ENCODE results near the gene PKD1L1. TPM values are rescaled to one million over a fixed set of nuclear protein-coding genes. Genes with fewer than 3 reads are reported as not detected.

Gene PKD1L1
- total and polyA plus RNA-seq, 4 donors = 0.52 to 1.2 TPM; not detected in 2

DNA sequence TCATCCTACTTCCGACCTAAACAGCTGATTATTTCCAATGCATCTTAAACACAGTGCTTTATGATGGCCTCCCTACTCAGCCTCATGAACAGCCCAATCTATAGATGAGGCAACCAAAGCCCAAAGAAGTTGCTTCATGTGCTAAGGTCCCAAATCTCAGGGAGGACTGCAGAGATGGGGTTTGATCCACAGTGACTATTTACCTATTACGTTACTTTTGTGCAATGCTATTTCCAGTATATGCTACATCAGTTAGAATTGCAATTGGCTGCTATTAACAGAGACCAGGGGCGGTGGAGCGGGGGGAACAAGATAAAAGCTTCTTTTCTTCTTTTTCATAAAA is 213.3 kb downstream of the PKD1L1 start:
- no peak for DNase-seq
- no peaks in the 10 kb centered on the region for H3K4me1 ChIP-seq (ENCODE audit: control insufficient read depth in 1 of 2, insufficient read depth in 2 of 2, low read length in 2 of 2)
- no peak overlapping the region for H3K27ac ChIP-seq (ENCODE audit: low read depth in 1 of 2, low read length in 2 of 2)
- H3K27me3 ChIP-seq (ENCODE audit: control insufficient read depth in 1 of 2, insufficient read depth in 2 of 2, low read length in 1 of 2) = no peaks in the 10 kb centered on the region
- no peaks in the 10 kb centered on the region for H3K9me3 ChIP-seq (ENCODE audit: control insufficient read depth, low read length)
- no peak for ATAC-seq (ENCODE audit: low FRiP score)
- H3K36me3 ChIP-seq (ENCODE audit: control insufficient read depth in 1 of 2, insufficient read depth in 2 of 2, low read length in 1 of 2) = no peaks in the 10 kb centered on the region
- WGBS, 2 donors = 95% methylated on average over 4 of the region's 4 CpGs
- intact Hi-C loops (cut with DNase I) = no loop called here
- no peak overlapping the region for H3K4me3 ChIP-seq (ENCODE audit: low read length in 2 of 2)

DNA sequence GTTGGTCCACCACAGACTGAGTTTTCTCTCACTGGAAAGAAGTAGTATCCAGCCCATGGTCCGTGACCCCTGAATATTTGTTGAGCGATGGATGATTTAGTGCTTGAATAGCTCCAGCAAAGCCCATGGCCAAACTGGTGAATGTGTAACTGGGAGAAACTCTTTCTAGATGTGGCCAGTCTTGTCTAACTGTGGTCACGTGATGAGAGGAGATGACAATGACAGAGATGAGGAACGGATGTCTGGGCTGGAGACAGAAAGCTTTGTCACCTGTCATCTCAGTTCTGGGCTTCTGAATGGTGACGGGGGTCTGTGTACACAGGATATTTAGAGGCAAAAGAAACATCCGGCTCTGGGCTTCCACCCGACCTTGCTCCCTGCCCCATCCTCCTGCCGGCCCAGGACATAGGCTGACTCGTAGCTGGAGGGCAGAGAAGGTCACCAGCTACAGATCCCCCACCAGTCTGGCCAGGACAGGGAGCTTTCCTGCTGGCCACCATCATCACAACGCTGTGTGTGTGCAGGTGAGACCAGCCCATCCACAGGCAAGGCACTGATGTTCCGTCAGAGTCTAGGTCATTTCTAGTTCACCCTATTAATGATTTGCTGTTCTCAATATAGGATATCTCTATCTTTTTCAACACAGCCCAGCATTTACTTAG is 213.8 kb downstream of the PKD1L1 start:
- intact Hi-C loops (cut with DNase I) = no loop called here
- Histone ChIP-seq H3K36me3 (ENCODE audit: control insufficient read depth in 1 of 2, insufficient read depth in 2 of 2, low read length in 1 of 2) (no peaks in the 10 kb centered on the region), H3K4me1 (ENCODE audit: control insufficient read depth in 1 of 2, insufficient read depth in 2 of 2, low read length in 2 of 2) (no peaks in the 10 kb centered on the region), H3K4me3 (ENCODE audit: low read length in 2 of 2) (no peak overlapping the region), H3K27ac (ENCODE audit: low read depth in 1 of 2, low read length in 2 of 2) (no peak overlapping the region), H3K9me3 (ENCODE audit: control insufficient read depth, low read length) (no peaks in the 10 kb centered on the region), H3K27me3 (ENCODE audit: control insufficient read depth in 1 of 2, insufficient read depth in 2 of 2, low read length in 1 of 2) (no peaks in the 10 kb centered on the region)
- ATAC-seq (ENCODE audit: low FRiP score) (no peak), DNase-seq (no peak)
- 88 to 93% methylated on average over 11 of the region's 11 CpGs for WGBS, 2 donors

DNA sequence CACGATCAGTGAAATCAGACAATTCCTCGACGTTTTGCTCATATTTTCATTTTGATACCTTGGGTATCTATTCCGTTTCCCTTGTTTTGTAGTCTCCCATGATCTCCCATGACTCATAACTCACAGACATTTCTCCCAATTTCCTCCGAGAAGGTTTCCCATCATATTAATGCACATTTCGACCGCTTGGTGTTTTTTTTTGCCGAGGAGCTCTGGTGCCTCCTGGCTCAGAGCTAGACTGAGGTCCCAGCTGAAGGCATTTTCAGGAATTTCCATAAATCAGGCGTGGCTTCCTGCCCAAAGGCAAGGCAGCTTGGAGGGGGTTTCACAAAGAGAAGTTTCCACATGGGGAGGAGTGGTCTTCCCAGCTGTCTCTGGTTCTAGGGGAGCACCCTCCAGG is 218.1 kb downstream of the PKD1L1 start:
- no peaks in the 10 kb centered on the region for H3K4me1 ChIP-seq (ENCODE audit: control insufficient read depth in 1 of 2, insufficient read depth in 2 of 2, low read length in 2 of 2)
- DNase-seq = no peak
- H3K27me3 ChIP-seq (ENCODE audit: control insufficient read depth in 1 of 2, insufficient read depth in 2 of 2, low read length in 1 of 2) = no peaks in the 10 kb centered on the region
- 42 to 49% methylated on average over 9 of the region's 9 CpGs for WGBS, 2 donors
- H3K9me3 ChIP-seq (ENCODE audit: control insufficient read depth, low read length) = no peaks in the 10 kb centered on the region
- no peak for ATAC-seq (ENCODE audit: low FRiP score)
- intact Hi-C loops (cut with DNase I) = no loop called here
- H3K36me3 ChIP-seq (ENCODE audit: control insufficient read depth in 1 of 2, insufficient read depth in 2 of 2, low read length in 1 of 2) = no peaks in the 10 kb centered on the region
- H3K4me3 ChIP-seq (ENCODE audit: low read length in 2 of 2) = no peak overlapping the region
- H3K27ac ChIP-seq (ENCODE audit: low read depth in 1 of 2, low read length in 2 of 2) = no peak overlapping the region

DNA sequence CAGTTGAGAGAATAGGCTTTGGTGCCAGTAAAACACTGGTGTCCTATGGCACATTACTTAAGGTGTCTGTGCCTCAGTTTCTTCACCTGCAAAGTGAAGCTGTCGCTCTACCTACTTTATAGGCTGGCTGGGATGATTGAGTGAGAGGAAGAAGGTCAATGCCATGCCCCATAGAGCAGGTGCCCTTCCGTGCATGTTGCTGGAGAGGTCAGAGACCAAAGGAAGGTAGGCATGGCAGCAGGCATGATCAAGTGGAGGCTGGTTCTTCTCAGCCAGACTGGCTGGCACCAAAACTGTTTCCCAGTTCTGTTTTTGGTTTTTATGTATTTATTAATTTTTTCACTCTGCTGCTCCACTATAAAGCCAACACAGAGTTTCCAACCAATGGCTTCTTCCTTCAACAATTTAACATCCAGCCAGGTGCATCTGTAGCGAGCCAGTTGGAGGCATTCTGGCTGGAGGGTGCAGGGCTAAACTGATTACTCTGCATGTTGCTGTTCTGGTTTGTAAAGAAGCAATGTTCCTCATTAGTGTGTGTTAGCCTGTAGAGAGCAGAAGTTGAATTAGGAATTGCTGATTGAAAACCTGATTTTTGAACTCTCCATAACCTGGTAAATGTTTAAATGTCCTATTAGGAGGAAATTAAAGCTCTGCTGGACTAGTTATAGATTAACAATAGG is 222.1 kb downstream of the PKD1L1 start:
- WGBS, 2 donors = 96 to 97% methylated on average over 3 of the region's 3 CpGs

DNA sequence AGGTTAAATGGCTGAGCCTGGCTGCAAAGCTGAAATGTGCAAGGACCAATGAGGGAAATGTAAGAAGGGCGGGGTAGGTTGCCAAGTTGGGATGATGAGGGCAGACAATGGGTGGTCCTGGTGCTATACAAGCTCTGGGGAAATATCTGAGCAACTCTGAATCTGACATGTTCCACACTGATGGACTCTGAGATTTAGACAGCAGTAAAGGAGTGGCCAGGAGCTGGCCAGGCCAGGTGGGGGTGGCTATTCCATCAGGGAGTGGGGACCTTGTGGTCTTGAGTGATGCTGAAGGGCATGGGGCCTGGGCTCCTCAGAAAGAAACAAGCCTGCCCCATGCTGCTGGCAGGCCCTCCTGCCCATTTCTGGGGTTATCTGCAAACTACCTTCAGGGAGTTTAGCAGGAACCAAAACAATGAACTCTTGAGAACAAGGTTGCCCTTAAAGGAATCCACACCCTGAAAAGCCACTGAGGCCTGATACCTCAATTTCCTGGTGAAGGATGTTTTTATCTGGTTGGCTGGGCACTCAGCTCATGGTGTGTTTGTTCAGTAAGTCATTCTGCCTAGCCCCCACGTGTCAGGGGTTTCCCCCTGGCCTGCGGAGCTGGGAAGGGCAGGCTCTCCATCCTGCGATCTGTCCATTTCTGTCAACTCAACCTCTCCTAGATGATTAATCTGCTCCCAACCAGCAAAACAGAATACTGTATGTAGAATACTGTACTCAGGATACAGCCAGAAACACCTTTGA is 223.1 kb downstream of the PKD1L1 start:
- Histone ChIP-seq H3K27me3 (ENCODE audit: control insufficient read depth in 1 of 2, insufficient read depth in 2 of 2, low read length in 1 of 2) (no peaks in the 10 kb centered on the region), H3K4me3 (ENCODE audit: low read length in 2 of 2) (no peak overlapping the region), H3K4me1 (ENCODE audit: control insufficient read depth in 1 of 2, insufficient read depth in 2 of 2, low read length in 2 of 2) (no peaks in the 10 kb centered on the region), H3K27ac (ENCODE audit: low read depth in 1 of 2, low read length in 2 of 2) (no peak overlapping the region), H3K9me3 (ENCODE audit: control insufficient read depth, low read length) (no peaks in the 10 kb centered on the region), H3K36me3 (ENCODE audit: control insufficient read depth in 1 of 2, insufficient read depth in 2 of 2, low read length in 1 of 2) (no peaks in the 10 kb centered on the region)
- ATAC-seq (ENCODE audit: low FRiP score) (no peak), DNase-seq (no peak)
- 87 to 88% methylated on average over 4 of the region's 4 CpGs for WGBS, 2 donors
- intact Hi-C loops (cut with DNase I) = no loop called here

More for the DNA sequence above, 222.1 kb downstream of the PKD1L1 start:
- H3K36me3 ChIP-seq (ENCODE audit: control insufficient read depth in 1 of 2, insufficient read depth in 2 of 2, low read length in 1 of 2) = no peaks in the 10 kb centered on the region
- no peak overlapping the region for H3K27ac ChIP-seq (ENCODE audit: low read depth in 1 of 2, low read length in 2 of 2)
- ATAC-seq (ENCODE audit: low FRiP score) = no peak
- intact Hi-C loops (cut with DNase I) = no loop called here
- DNase-seq = no peak
- no peaks in the 10 kb centered on the region for H3K9me3 ChIP-seq (ENCODE audit: control insufficient read depth, low read length)
- no peak overlapping the region for H3K4me3 ChIP-seq (ENCODE audit: low read length in 2 of 2)
- H3K27me3 ChIP-seq (ENCODE audit: control insufficient read depth in 1 of 2, insufficient read depth in 2 of 2, low read length in 1 of 2) = no peaks in the 10 kb centered on the region
- no peaks in the 10 kb centered on the region for H3K4me1 ChIP-seq (ENCODE audit: control insufficient read depth in 1 of 2, insufficient read depth in 2 of 2, low read length in 2 of 2)

Other genes starting within 250 kb of the PKD1L1 start
- 10 to 100 TPM; 28.2 to 32.9 TPM for gene HUS1, start 31.1 kb upstream of the PKD1L1 start, total RNA-seq
- 10 to 100 TPM; 11.9 to 17.7 TPM for gene HUS1, start 31.1 kb upstream of the PKD1L1 start, polyA plus RNA-seq
- not detected for gene SUN3, start 80.6 kb upstream of the PKD1L1 start, total RNA-seq
- gene SUN3, start 80.6 kb upstream of the PKD1L1 start, polyA plus RNA-seq = not detected
- gene C7orf57, start 87.1 kb upstream of the PKD1L1 start, total RNA-seq = not detected
- gene C7orf57, start 87.1 kb upstream of the PKD1L1 start, polyA plus RNA-seq = not detected
- 10 to 100 TPM; 30.4 to 34.9 TPM for gene UPP1, start 140.8 kb upstream of the PKD1L1 start, total RNA-seq
- 10 to 100 TPM; 34.1 to 63.0 TPM for gene UPP1, start 140.8 kb upstream of the PKD1L1 start, polyA plus RNA-seq
- gene ABCA13, start 223.0 kb upstream of the PKD1L1 start, total RNA-seq = under 1 TPM; 0.06 to 0.12 TPM
- not detected for gene ABCA13, start 223.0 kb upstream of the PKD1L1 start, polyA plus RNA-seq